Stimulated activated CD8-positive, alpha-beta memory T cell treated with anti-CD3 and anti-CD28 coated beads, Interleukin-4, amount 100 ng/mL, for 4 hours (primary cell): ENCODE results near the gene REM2.

Experiments
- DNase-seq, 2 donors: peaks; one replicate each; pipeline ENCODE4 v3.0.0-alpha.2; 2020; ENCODE audit warnings: low read depth in 2 of 2, low spot score in 1 of 2

The REM2 gene, protein sequence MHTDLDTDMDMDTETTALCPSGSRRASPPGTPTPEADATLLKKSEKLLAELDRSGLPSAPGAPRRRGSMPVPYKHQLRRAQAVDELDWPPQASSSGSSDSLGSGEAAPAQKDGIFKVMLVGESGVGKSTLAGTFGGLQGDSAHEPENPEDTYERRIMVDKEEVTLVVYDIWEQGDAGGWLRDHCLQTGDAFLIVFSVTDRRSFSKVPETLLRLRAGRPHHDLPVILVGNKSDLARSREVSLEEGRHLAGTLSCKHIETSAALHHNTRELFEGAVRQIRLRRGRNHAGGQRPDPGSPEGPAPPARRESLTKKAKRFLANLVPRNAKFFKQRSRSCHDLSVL

DNA sequence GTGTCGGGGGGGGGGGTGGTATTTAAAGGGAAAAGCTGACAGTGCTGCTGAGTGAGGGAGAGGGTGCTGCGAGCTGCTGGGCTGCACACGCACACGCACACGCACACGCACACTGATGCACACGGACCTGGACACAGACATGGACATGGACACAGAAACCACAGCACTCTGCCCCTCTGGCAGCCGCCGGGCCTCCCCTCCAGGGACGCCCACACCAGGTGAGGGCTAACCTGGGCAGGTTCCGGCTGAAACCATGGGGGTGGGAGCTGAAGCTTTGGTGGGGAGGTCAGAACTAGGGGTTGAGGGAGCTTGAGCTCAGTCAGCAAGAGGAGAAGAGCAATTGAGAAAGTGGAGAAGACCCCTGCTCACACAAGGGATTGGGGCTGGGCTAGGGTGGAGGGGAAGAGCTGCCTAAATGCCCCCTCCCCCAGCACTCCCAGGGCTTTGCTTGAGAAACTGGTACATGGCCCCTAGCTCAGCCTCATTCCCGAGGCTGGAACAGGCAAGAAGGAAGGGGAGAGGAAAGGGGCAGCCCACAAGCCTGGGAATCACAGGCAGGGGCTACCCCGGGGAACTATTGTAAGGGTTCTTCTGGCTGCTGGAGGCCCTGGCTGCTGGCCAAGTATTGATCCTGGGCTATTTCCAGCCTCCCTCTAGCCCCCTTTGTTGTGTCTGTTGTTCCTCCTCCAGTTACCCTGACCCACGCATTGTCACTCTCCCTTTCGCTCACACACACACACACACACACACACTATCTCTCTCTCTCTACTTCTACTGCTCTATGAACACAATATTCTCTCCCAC is at the start of gene REM2:
REM2 (plus strand) TSS at position 50 of the 804 bp plus-strand sequence; CDS start at position 116, 66 bp downstream.
- DNase-seq = no peak

DNA sequence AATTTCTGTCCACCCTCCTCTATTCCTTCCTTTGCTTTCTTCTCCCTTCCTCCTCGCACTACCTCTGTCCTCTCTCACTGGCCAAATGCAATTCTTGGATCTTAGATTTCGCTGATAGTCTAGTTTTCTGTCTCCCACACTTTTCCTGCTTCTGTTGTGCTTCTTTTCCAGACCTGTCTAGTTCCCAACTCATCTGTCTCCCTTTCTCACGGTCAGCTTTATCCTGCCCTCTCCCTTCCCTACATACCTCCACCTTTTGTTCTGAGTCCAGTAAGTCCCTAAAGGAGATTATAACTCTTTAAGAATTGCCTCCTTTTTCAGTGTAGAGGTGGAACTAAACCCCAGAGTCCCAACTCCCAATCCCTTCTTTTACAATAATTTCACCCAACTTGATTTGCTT is 47.5 kb upstream of the REM2 start:
- DNase-seq = no peak

DNA sequence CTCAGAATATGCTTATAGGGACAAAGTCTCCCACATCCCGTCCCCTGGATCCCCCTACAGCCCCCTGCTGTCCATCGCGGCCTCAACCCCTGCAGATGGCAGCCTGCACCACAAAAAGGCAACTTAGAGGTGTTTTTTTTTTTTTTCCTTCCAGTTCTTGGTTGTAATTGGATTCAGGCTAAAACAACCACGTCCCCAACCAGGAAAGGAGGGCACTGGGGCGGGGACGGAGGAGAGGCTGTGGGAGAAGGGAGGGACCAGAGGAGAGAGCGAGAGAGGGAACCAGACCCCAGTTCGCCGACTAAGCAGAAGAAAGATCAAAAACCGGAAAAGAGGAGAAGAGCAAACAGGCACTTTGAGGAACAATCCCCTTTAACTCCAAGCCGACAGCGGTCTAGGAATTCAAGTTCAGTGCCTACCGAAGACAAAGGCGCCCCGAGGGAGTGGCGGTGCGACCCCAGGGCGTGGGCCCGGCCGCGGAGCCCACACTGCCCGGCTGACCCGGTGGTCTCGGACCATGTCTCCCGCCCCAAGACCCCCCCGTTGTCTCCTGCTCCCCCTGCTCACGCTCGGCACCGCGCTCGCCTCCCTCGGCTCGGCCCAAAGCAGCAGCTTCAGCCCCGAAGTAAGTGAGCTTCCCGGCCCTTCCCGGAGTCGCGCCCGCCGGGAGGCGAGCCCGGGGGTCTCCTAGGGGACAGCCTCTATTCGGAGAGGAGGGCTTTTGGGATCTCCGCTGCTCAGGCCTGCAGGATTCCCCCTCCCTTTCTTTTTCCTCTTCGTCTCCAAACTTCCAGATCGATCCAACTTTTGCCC is 46.5 kb upstream of the REM2 start, which contains the start of gene MMP14:
MMP14 (plus strand) TSS at position 285 of the 813 bp plus-strand sequence; CDS start at position 518, 233 bp downstream.
- DNase-seq = no peak

DNA sequence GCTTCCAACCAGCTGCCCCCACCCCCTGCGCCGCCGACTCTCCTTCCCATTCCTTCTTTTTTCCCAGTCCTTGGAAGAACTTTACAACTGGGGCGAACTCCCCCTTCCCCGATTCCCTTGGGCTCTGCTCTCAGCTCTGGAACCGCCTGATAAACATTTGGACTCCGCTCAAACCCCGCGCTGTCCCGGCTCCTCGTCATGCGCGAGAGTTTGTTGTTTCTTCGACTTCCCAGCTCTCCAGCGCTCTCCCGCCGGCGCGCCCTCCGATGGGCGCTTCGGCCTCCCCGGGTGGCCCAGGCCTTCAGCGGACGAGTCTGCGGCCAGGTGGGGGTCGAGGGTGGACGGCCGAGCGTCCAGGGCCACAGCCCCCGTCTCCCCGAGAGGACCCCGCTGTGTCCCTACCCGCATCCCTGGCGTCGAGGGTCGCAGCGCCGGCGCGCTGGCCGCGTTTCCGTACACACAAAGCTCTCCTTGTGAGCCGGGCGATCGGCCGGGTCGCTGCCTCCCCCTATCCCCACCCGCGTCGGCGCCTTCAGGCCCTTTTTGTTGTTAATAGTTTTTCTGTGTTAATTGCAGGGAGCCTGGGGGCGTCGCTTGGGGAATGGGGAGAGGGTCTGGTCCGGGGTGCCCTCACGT is 45.8 kb upstream of the REM2 start:
- no peak for DNase-seq

DNA sequence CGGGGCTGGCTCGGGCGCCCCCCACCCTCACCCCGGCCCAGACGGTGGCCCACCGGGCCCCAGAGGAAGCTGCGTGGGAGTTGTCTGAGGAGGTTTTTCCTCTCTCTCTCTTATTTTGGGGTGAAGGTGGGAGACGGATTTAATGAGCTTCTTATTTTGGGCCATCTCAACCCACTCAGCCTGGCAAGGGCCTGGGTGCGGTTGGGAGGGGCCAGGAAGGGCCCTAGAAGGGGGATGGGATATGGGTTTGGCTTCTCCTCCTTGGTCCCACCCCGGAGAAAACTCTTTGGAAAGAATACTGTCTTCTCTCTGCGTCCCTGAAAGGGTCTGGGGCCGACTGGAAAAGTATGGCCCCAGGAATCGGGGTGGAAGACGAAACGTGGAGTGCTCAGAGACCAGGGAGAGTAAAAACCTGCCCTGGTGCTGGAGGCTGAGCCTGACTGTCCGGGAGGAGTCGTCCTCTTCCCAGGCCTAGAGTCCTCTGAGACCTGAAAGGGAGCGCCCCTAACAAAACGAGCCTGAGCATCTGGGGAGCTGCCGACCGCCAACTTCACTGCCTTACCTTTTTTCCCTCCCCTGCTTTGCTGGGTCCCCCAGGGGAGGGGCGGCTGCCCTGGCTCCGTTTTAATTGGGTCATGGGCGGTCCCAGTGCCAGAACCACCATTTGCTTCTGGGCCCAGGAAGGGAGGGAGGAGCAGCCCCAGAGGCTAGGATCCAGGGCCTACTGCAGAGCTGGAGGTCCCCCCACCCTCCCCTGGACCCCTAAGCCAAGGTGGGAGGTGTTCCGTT is 45.1 kb upstream of the REM2 start:
- no peak for DNase-seq

DNA sequence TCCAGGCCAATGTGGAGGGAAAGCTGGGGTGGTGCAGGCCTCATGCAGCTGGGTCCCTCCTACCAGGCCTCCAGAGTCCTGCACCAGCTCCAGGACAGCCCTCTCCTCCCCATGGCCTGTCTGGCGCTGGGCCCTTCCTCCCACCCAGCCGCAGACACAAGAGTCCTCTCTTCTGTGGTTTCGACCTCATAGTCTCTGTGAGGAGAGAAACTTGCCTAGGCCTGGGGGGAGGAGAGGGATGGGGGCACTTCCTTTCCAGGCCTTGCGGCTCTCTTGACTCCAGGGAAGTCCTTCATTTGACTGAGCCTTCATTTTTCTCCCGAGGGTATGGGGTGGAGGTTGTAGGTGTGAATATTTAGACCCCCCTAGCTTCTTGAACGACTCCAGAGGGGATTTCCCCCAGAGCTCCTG is 44.4 kb upstream of the REM2 start:
- DNase-seq = no peak

DNA sequence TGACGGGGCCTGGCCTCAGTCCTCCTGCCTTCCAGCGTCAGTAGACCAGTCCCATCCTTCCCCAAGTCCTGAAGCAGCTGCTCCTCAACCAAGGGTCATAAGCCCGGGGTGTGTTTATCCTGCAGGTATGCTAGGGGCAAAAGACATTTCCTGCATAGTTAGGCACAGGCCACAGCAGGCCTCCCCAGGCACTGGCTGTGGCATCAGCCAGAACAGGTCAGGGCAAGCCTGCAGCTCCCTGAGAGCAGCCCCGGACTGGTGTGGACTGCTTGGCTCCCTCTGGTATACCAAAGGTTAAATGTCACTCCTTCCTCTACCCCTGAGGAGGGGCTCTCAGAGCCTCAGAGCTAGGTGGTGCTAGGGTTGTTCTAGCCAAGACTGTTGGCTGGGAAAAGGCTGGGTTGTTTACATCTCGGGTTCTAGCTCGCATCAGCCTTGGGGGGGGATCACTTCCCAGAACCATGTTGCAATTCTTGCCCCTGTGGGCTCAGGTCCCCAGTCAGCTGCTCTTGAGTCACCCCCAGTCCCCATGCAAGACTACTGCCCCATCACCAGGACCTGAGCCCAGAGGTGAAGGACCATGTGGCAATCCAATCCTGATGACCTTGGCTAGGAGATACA is 43.8 kb upstream of the REM2 start:
- DNase-seq = no peak

DNA sequence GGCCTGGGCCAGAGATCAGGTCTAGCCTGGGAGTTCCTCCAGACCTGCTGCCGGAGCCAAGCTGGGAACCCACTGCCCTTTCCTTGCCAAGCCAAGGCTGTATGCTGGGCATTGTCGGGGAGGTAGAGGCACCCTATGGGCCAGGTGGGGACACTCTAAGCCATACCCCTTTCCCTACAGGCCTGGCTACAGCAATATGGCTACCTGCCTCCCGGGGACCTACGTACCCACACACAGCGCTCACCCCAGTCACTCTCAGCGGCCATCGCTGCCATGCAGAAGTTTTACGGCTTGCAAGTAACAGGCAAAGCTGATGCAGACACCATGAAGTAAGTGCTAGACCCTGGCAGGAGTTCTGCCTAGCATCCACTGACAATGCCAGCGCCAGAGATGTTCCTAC is 41.7 kb upstream of the REM2 start:
- no peak for DNase-seq

DNA sequence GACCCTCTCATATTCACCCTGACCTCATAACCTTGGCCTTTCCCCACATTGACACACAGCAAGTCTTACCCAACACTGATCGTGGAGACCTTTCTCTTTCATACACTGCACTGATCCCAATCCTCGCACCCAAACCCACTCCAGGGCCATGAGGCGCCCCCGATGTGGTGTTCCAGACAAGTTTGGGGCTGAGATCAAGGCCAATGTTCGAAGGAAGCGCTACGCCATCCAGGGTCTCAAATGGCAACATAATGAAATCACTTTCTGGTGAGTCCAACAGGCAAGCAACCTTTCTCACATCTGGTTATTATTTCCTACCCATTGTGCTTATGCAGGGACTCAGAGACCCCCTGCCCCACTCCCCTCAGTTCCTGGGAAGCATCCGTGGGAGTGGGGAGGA is 41.3 kb upstream of the REM2 start:
- no peak for DNase-seq

DNA sequence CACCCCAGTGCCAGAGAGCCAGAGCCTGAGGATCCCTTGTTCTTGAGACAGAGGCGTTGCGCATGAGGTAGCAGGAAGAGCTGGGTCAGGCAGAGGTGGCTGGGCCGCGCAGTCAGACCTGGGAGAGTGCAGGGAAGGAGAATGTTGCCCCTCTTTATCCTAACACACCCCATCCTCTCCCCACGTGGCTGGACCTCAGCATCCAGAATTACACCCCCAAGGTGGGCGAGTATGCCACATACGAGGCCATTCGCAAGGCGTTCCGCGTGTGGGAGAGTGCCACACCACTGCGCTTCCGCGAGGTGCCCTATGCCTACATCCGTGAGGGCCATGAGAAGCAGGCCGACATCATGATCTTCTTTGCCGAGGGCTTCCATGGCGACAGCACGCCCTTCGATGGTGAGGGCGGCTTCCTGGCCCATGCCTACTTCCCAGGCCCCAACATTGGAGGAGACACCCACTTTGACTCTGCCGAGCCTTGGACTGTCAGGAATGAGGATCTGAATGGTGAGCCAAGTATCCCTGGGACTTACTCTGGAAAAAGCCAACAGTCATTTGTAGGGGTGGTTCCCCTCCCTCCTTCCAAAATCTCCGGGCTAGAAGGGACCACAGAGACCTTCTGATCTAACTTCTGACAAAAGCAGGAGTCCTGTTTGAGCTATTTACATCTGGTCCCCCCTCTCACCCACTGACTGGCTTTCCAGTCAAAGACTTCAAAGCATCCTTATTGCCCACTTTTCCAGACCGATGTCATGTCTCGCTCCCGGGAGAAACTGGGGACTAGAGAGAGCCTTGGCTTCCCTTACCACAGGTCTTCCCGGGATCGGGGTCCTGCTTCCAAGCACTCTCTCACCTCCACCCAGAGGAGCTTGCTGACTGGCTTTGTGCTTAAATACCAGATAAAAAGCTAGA is 40.6 kb upstream of the REM2 start:
- DNase-seq = no peak

DNA sequence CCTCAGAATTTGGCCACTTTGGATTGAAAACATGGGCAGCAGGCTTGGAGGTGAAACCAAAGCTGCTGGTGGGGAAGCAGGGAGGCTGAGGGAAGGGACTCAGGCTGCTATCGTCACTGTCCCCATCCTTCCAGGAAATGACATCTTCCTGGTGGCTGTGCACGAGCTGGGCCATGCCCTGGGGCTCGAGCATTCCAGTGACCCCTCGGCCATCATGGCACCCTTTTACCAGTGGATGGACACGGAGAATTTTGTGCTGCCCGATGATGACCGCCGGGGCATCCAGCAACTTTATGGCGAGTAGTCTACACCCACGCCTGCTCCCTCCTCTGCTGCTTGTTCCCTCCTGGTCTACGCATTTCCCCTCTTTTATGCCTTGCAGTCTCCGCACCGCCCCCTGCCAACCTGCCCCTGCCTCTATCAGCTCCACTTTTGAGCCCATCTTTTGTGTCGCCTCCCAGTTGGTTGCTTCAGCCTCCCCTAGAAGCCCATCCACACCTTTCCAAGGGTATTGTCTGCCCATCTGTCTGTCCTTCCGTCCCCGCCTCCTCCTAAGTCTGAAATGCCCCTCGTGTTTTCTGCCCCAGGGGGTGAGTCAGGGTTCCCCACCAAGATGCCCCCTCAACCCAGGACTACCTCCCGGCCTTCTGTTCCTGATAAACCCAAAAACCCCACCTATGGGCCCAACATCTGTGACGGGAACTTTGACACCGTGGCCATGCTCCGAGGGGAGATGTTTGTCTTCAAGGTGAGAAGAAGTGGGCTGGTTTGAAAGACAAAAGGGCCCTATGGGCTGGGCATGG is 39.7 kb upstream of the REM2 start:
- DNase-seq = no peak

DNA sequence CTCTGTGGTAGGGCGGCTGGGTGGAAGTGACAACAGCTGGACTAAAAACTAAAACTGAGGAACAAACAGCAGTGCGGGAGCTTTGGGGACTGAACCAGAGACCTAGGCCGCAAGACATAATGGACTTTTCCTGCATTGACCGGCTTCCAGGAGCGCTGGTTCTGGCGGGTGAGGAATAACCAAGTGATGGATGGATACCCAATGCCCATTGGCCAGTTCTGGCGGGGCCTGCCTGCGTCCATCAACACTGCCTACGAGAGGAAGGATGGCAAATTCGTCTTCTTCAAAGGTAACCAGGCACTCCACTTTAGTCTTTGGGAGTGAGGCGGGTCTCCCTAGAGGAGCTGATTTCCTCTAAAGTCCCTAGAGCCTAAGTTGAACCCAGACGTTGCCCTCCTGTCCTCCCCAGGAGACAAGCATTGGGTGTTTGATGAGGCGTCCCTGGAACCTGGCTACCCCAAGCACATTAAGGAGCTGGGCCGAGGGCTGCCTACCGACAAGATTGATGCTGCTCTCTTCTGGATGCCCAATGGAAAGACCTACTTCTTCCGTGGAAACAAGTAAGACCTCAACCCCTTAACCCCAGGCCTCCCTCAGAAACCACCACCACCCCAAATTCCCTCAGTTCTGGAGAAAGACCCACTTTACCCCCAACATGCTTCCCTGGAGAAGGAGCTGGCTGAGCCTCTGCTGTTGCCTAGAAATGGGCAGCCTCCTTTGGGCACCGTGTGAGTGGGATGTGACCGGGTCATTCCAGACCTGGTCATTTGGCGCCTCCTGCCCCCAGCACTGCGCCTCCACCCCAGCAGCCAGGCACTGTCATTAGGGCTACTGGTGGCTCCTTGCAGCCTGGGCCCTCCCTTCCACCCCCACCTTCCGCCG is 38.6 kb upstream of the REM2 start:
- DNase-seq = no peak

DNA sequence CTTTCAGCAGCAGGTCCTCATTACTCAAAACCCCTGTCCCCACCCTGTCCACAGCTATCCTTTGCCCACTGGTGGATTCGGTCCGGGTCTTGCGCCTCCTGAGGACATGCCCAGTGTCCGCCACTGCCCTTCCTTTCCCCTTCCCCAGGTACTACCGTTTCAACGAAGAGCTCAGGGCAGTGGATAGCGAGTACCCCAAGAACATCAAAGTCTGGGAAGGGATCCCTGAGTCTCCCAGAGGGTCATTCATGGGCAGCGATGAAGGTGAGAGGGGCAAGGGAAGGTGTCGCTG is 38.0 kb upstream of the REM2 start:
- DNase-seq = no peak

DNA sequence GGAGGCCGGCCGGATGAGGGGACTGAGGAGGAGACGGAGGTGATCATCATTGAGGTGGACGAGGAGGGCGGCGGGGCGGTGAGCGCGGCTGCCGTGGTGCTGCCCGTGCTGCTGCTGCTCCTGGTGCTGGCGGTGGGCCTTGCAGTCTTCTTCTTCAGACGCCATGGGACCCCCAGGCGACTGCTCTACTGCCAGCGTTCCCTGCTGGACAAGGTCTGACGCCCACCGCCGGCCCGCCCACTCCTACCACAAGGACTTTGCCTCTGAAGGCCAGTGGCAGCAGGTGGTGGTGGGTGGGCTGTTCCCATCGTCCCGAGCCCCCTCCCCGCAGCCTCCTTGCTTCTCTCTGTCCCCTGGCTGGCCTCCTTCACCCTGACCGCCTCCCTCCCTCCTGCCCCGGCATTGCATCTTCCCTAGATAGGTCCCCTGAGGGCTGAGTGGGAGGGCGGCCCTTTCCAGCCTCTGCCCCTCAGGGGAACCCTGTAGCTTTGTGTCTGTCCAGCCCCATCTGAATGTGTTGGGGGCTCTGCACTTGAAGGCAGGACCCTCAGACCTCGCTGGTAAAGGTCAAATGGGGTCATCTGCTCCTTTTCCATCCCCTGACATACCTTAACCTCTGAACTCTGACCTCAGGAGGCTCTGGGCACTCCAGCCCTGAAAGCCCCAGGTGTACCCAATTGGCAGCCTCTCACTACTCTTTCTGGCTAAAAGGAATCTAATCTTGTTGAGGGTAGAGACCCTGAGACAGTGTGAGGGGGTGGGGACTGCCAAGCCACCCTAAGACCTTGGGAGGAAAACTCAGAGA is 37.0 kb upstream of the REM2 start:
- no peak for DNase-seq

DNA sequence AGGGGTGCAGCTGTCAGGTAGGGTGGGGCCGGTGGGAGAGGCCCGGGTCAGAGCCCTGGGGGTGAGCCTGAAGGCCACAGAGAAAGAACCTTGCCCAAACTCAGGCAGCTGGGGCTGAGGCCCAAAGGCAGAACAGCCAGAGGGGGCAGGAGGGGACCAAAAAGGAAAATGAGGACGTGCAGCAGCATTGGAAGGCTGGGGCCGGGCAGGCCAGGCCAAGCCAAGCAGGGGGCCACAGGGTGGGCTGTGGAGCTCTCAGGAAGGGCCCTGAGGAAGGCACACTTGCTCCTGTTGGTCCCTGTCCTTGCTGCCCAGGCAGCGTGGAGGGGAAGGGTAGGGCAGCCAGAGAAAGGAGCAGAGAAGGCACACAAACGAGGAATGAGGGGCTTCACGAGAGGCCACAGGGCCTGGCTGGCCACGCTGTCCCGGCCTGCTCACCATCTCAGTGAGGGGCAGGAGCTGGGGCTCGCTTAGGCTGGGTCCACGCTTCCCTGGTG is 36.2 kb upstream of the REM2 start:
- DNase-seq = no peak

DNA sequence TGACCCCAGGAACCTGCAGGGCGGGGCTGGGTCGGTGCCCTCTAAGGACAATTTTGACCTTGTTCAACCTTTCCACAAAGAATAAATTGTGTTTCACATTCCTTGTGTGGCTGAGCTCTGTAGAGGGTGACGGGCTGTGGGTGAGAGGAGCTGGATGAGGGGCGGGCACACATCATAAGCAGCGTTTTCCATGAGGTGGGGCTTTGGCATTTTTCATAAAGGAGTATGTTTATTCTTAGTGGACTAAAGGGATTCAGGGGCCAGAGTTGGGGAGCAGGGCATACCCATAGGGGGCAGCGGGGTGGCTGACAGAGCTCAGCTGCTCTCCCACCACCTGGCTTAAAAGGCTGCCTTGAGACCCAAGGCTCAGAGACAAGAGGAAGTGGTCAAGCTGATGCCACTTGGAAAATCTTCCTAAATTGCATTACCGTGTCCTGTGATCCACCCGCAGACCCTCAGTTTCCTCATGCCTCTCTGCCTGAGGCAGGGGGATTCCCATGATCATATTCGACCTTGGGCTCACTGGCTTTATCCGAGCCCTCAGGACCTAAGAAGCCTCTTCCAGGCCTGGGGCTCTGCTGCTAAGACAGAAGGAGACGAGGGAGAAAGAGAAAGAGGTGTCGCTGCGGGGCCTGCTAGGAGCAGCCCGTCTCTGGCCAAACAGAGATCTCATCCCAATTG is 35.2 kb upstream of the REM2 start:
- DNase-seq = no peak
